ENCODE data around the gene RASSF8.

GRCh38 chr12:26108915-26109314 lies 150.4 kb downstream of the RASSF8 start:
- TF ChIP-seq, protein P1, sequence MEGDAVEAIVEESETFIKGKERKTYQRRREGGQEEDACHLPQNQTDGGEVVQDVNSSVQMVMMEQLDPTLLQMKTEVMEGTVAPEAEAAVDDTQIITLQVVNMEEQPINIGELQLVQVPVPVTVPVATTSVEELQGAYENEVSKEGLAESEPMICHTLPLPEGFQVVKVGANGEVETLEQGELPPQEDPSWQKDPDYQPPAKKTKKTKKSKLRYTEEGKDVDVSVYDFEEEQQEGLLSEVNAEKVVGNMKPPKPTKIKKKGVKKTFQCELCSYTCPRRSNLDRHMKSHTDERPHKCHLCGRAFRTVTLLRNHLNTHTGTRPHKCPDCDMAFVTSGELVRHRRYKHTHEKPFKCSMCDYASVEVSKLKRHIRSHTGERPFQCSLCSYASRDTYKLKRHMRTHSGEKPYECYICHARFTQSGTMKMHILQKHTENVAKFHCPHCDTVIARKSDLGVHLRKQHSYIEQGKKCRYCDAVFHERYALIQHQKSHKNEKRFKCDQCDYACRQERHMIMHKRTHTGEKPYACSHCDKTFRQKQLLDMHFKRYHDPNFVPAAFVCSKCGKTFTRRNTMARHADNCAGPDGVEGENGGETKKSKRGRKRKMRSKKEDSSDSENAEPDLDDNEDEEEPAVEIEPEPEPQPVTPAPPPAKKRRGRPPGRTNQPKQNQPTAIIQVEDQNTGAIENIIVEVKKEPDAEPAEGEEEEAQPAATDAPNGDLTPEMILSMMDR (IDR thresholded peaks at IDR 0.05; ENCODE audit: control extremely low read depth in 1 of 3, insufficient read depth in 1 of 3, low read depth in 1 of 3, low read length in 3 of 3) = no peak
- TF ChIP-seq GABPA (IDR thresholded peaks at IDR 0.05; ENCODE audit: borderline replicate concordance, insufficient read depth, low read length) (no peak), SP1 (IDR thresholded peaks at IDR 0.05; ENCODE audit: low read depth, low read length) (no peak), POLR2A (IDR thresholded peaks at IDR 0.05; ENCODE audit: control extremely low read depth in 1 of 2, low read depth in 2 of 2, low read length in 2 of 2) (no peak), SUZ12 (IDR thresholded peaks at IDR 0.05; ENCODE audit: low read length) (no peak), EP300 (IDR thresholded peaks at IDR 0.05; ENCODE audit: borderline replicate concordance in 1 of 2, low read depth in 2 of 2, low read length in 2 of 2) (no peak), MAX (IDR thresholded peaks at IDR 0.05) (no peak), CHD7 (IDR thresholded peaks at IDR 0.05; ENCODE audit: insufficient replicate concordance, low read length) (no peak)
